PC-9 (cell line): Measurements from ENCODE around the gene APOE. TPM values are rescaled to one million over a fixed set of nuclear protein-coding genes. Genes with fewer than 3 reads are reported as not detected.

Experiments
- BruUV-seq: library from RNA; stranded (reverse); fragments of 400-500 nt; replicated peaks from 2 replicates; lab custom pipeline; 2021; lab: Mats Ljungman, UMichigan
- CTCF ChIA-PET: fragments of 300-600 bp; sonication (Branson Sonifier 250); formaldehyde crosslinking; loops from one replicate; lab custom pipeline; 2022; ENCODE audit warnings: antibody characterized with exemption; lab: Charles Lee
- POLR2A ChIA-PET: fragments of 300-600 bp; sonication (Branson Sonifier 250); formaldehyde crosslinking; loops from one replicate; lab custom pipeline; 2022; ENCODE audit warnings: antibody characterized with exemption; ENCODE audit not compliant: unreplicated experiment; lab: Charles Lee
- DNase-seq, 2 experiments: peaks; one replicate each; pipeline versions ENCODE4 v3.0.0 to v3.0.0-alpha.2; 2015 to 2022; ENCODE audit warnings: mixed read lengths in 1 of 2
- H2AFZ ChIP-seq: fragments of 200-600 bp; sonication (generic); 2 replicates; pipeline ENCODE4 v1.8.1; 2017; ENCODE audit warnings: antibody characterized with exemption
- H3F3A ChIP-seq: fragments of 200-600 bp; sonication (generic); 2 replicates; pipeline ENCODE4 v1.8.1; 2017; ENCODE audit warnings: antibody characterized with exemption, mild to moderate bottlenecking, low read depth; ENCODE audit not compliant: insufficient read depth
- H3K27ac ChIP-seq: fragments of 200-600 bp; sonication (generic); 2 replicates; pipeline ENCODE4 v1.6.1; 2016; ENCODE audit warnings: mixed run types
- H3K27me3 ChIP-seq: fragments of 200-600 bp; sonication (generic); 2 replicates; pipeline ENCODE4 v1.6.1; 2016; ENCODE audit warnings: low read depth, mixed run types; ENCODE audit not compliant: insufficient read depth
- H3K36me3 ChIP-seq: fragments of 200-600 bp; sonication (generic); 2 replicates; pipeline ENCODE4 v1.6.1; 2016; ENCODE audit warnings: low read depth, mixed run types
- H3K4me1 ChIP-seq: fragments of 200-600 bp; sonication (generic); replicated peaks from 2 replicates; pipeline ENCODE4 v1.6.1; 2016; ENCODE audit warnings: mixed run types; ENCODE audit not compliant: insufficient read depth
- H3K4me2 ChIP-seq: fragments of 200-600 bp; sonication (generic); 2 replicates; pipeline ENCODE4 v1.6.1; 2017; ENCODE audit warnings: mixed run types
- H3K4me3 ChIP-seq: fragments of 200-600 bp; sonication (generic); 2 replicates; pipeline ENCODE4 v1.6.1; 2016; ENCODE audit warnings: mixed run types
- H3K79me2 ChIP-seq: fragments of 200-600 bp; sonication (generic); 2 replicates; pipeline ENCODE4 v1.6.1; 2017; ENCODE audit warnings: low read depth, mixed run types
- H3K9me2 ChIP-seq: fragments of 200-600 bp; sonication (generic); 2 replicates; pipeline ENCODE4 v1.8.1; 2017; ENCODE audit warnings: mild to moderate bottlenecking; ENCODE audit not compliant: insufficient read depth
- H3K9me3 ChIP-seq: fragments of 200-600 bp; sonication (generic); 2 replicates; pipeline ENCODE4 v1.8.1; 2016; ENCODE audit warnings: low read depth; ENCODE audit not compliant: insufficient read depth
- H4K20me1 ChIP-seq: fragments of 200-600 bp; sonication (generic); 2 replicates; pipeline ENCODE4 v1.8.1; 2017; ENCODE audit not compliant: insufficient read depth
- EZH2 ChIP-seq: fragments of 200-600 bp; sonication (generic); IDR thresholded peaks from 2 replicates; pipeline ENCODE4 v1.8.0; 2017; ENCODE audit warnings: antibody characterized with exemption, low read depth
- intact Hi-C: fragments of 100-400 bp; cut with micrococcal nuclease; formaldehyde crosslinking; loops from one replicate; pipeline ENCODE4 v1.10.0; 2022; ENCODE audit not compliant: unreplicated experiment
- total RNA-seq: library from RNA; stranded (reverse); gene quantifications from 2 replicates; pipeline ENCODE4 v1.2.3, GENCODE V29; 2021
- TF ChIP-seq, protein P1 (sequence below): fragments of 200-600 bp; sonication (generic); conservative IDR thresholded peaks from 2 replicates; pipeline ENCODE4 v1.6.1; 2017; ENCODE audit warnings: mixed run types, antibody characterized with exemption, mild to moderate bottlenecking, moderate library complexity

The APOE gene
- total RNA-seq, 1 experiment from 2014 or later = 11.5 TPM

DNA sequence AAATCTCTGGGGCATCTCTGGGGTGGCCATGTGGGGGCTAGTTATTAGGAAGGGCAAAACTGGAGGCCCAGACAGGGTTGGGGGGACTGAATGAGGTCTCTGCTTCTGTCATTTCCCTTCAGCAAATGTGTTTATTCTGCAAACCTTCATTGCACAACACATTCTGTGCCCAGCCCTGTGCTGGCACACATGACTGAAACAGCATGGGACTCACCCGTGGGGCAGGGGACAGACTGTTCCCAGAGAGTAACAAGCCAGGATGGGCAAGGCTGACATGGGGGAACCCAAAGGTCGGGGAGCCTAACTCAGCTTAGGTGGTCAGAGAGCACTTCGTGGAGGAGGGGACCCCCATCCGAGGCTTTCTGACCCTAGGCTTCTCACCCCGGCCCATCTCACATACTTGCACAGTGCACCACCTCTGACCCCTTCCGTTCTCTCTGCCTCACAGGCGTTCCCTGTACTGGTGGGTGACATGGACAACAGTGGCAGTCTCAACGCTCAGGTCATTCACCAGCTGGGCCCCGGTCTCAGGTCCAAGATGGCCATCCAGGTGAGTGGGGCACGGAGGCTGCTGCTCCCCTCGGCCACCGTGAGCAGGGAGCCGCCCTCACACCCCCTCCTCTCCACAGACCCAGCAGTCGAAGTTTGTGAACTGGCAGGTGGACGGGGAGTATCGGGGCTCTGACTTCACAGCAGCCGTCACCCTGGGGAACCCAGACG lies 12.1 kb upstream of the APOE start:
- intact Hi-C loops = no loop called here
- peaks cover 45% of the 10 kb centered on the region for H3K36me3 ChIP-seq

DNA sequence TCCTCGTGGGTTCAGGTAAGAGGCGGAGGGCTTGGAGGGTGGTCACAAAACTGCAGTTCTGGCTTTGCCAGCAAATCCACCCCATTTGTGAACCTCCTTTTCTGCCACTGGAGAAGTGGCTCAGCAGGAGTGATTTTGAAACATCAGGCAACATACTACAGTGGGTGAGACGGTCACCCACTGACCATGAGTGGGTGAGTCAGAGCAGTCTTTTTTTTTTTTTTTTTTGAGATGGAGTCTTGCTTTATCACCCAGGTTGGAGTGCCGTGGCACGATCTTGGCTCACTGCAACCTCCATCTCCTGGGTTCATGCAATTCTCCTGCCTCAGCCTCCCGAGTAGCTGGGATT lies 11.6 kb upstream of the APOE start:
- ChIA-PET POLR2A (no interaction called here), CTCF (no interaction called here)
- BruUV-seq = TSS peak; percentile 2
- Histone ChIP-seq H3K27me3 (no peaks in the 10 kb centered on the region), H3K4me3 (no peak overlapping the region), H3K4me1 (peaks cover 20% of the 10 kb centered on the region), H3K27ac (no peak overlapping the region), H3K9me2 (no peaks in the 10 kb centered on the region), H3K4me2 (no peak overlapping the region), H3K36me3 (peaks cover 45% of the 10 kb centered on the region), H2AFZ (no peak overlapping the region), H3F3A (peaks cover 44% of the 10 kb centered on the region), H3K79me2 (peaks cover 50% of the 10 kb centered on the region), H4K20me1 (peaks cover 34% of the 10 kb centered on the region), H3K9me3 (no peaks in the 10 kb centered on the region)
- TF ChIP-seq, protein P1, sequence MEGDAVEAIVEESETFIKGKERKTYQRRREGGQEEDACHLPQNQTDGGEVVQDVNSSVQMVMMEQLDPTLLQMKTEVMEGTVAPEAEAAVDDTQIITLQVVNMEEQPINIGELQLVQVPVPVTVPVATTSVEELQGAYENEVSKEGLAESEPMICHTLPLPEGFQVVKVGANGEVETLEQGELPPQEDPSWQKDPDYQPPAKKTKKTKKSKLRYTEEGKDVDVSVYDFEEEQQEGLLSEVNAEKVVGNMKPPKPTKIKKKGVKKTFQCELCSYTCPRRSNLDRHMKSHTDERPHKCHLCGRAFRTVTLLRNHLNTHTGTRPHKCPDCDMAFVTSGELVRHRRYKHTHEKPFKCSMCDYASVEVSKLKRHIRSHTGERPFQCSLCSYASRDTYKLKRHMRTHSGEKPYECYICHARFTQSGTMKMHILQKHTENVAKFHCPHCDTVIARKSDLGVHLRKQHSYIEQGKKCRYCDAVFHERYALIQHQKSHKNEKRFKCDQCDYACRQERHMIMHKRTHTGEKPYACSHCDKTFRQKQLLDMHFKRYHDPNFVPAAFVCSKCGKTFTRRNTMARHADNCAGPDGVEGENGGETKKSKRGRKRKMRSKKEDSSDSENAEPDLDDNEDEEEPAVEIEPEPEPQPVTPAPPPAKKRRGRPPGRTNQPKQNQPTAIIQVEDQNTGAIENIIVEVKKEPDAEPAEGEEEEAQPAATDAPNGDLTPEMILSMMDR = no peak
- no peak for TF ChIP-seq EZH2
- intact Hi-C loops = no loop called here
- DNase-seq = no peak

More for the DNA sequence above, 12.1 kb upstream of the APOE start:
- POLR2A ChIA-PET = no interaction called here
- DNase-seq = no peak
- no TSS peak for BruUV-seq
- H3K27ac ChIP-seq = no peak overlapping the region
- H3K4me1 ChIP-seq = peaks cover 22% of the 10 kb centered on the region
- H2AFZ ChIP-seq = no peak overlapping the region
- H3F3A ChIP-seq = peaks cover 43% of the 10 kb centered on the region
- TF ChIP-seq EZH2 = no peak
- TF ChIP-seq, protein P1 = no peak
- peaks cover 31% of the 10 kb centered on the region for H4K20me1 ChIP-seq
- H3K4me3 ChIP-seq = no peak overlapping the region
- H3K9me2 ChIP-seq = no peaks in the 10 kb centered on the region
- CTCF ChIA-PET = no interaction called here
- no peaks in the 10 kb centered on the region for H3K9me3 ChIP-seq
- H3K79me2 ChIP-seq = peaks cover 50% of the 10 kb centered on the region
- H3K27me3 ChIP-seq = no peaks in the 10 kb centered on the region
- 0 out of 2 replicates have a peak overlapping the region, but pooled peaks have one; percentile 100 for H3K4me2 ChIP-seq

DNA sequence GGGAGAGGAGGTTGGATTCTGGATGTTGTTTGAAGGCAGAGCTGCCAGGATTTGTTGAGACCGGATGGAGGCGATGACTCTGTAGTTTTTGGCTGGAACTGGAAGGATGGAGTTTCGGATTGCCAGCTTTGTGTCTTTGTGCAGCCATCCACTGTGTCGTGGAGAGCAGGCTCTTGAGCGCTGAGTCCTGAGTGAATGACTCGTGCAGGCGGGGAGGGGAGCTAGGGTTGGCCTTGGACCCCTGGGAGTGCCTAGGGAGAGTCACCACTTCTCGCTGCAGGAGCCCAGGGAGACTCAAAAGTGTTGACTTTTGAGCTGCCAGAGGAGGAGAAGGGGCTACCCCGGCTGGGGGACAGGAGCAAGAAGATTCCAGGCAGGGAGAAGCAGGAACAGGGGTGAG lies 10.7 kb upstream of the APOE start:
- Histone ChIP-seq H4K20me1 (peaks cover 44% of the 10 kb centered on the region), H3K4me2 (no peak overlapping the region), H3F3A (peaks cover 44% of the 10 kb centered on the region), H2AFZ (no peak overlapping the region), H3K27me3 (no peaks in the 10 kb centered on the region), H3K9me3 (no peaks in the 10 kb centered on the region), H3K79me2 (peaks cover 50% of the 10 kb centered on the region), H3K4me3 (no peak overlapping the region), H3K27ac (no peak overlapping the region), H3K36me3 (peaks cover 46% of the 10 kb centered on the region), H3K9me2 (no peaks in the 10 kb centered on the region), H3K4me1 (peaks cover 11% of the 10 kb centered on the region)
- intact Hi-C loops = no loop called here
- no peak for TF ChIP-seq EZH2
- TF ChIP-seq, protein P1 = no peak
- POLR2A ChIA-PET = no interaction called here
- no TSS peak for BruUV-seq
- no peak for DNase-seq
- CTCF ChIA-PET = no interaction called here
